Measurements from ENCODE around the gene SH2D2A. TPM values are rescaled to one million over a fixed set of nuclear protein-coding genes. Genes with fewer than 3 reads are reported as not detected.

SH2D2A gene
- total RNA-seq, 2 experiments from 2014 or later = 51.6 to 51.8 TPM

DNA sequence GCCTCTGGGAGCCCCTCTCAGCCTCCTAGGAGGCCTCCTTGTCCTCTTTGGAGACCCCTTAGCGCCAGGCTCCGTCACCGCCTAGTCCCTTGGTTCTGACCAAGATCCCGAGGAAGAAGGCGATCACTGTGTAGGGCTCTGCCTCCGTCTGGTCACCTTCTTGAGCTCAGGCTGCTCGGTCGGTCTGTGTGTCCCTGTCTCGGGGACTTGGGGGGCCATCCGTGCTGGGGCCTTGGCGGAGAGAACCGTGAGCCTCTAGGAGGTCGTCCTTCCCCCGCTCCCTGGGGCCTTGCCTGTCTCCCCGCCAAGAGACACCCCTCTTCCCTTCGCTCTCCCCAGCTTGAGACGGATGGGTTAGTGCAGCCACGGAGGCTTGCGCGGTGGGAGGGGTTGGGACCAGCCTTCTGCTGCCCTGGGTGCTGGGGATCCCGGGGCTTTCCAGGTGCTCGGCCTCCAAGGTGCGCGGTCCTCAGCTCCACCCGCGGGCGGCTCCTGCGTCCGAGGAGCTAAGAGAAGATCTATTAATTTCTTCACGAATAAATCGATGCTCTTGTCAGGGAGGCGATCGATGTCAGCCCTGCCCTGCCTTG, 43.0 kb upstream of the SH2D2A start:
- Histone ChIP-seq H3K4me1 (ENCODE audit: insufficient read depth, low read length) (peaks cover 29% of the 10 kb centered on the region), H3K9me3 (ENCODE audit: control insufficient read depth in 1 of 2, insufficient read depth in 1 of 2, low read length in 2 of 2) (peaks cover 0 to 7% of the 10 kb centered on the region in 2 experiments), H3K4me3 (ENCODE audit: low read length) (peak overlapping the region; percentile 52), H3K27me3 (ENCODE audit: control insufficient read depth in 1 of 2, insufficient read depth in 2 of 2, low read length in 2 of 2) (peaks cover 50 to 59% of the 10 kb centered on the region in 2 experiments), H3K36me3 (ENCODE audit: insufficient read depth, low read length) (no peaks in the 10 kb centered on the region), H3K27ac (ENCODE audit: low read depth in 1 of 2, low read length in 2 of 2) (no peak overlapping the region)
- intact Hi-C loops (cut with DNase I, micrococcal nuclease) = loop anchor here (1.0 to 10.0 kb wide), 6 partner anchors 20 to 171 kb away; partner anchors contain the start of genes ISG20L2 (in 1 of the 2), METTL25B (in 1 of the 2) and SH2D2A (in 1 of the 2)
- no peaks in the 10 kb centered on the region for H3K36me3 Mint-ChIP-seq (ENCODE audit: low read depth)
- ChIA-PET POLR2A (interaction anchor here (0.5 to 2.9 kb wide), 10 partner anchors 11 to 169 kb away, joined by 3 to 20 read pairs (median 8); partner anchors contain the start of gene SH2D2A), CTCF (interaction anchor here (0.7 to 3.5 kb wide), 27 partner anchors 8 to 170 kb away, joined by 3 to 87 read pairs (median 7); partner anchors contain the start of genes ISG20L2, METTL25B, MRPL24 and PRCC)
- DNase-seq = peak in 5 of 14 experiments; percentile 15 to 59 (median 28)
- ATAC-seq (ENCODE audit: poor library complexity) = peak; percentile 35
- TF ChIP-seq, protein P1, sequence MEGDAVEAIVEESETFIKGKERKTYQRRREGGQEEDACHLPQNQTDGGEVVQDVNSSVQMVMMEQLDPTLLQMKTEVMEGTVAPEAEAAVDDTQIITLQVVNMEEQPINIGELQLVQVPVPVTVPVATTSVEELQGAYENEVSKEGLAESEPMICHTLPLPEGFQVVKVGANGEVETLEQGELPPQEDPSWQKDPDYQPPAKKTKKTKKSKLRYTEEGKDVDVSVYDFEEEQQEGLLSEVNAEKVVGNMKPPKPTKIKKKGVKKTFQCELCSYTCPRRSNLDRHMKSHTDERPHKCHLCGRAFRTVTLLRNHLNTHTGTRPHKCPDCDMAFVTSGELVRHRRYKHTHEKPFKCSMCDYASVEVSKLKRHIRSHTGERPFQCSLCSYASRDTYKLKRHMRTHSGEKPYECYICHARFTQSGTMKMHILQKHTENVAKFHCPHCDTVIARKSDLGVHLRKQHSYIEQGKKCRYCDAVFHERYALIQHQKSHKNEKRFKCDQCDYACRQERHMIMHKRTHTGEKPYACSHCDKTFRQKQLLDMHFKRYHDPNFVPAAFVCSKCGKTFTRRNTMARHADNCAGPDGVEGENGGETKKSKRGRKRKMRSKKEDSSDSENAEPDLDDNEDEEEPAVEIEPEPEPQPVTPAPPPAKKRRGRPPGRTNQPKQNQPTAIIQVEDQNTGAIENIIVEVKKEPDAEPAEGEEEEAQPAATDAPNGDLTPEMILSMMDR (IDR thresholded peaks at IDR 0.05) = no peak
- no peak overlapping the region for H3K27ac Mint-ChIP-seq
- peak overlapping the region; percentile 81 for H3K4me3 Mint-ChIP-seq
- H3K9me3 Mint-ChIP-seq = no peaks in the 10 kb centered on the region
- H3K4me1 Mint-ChIP-seq (ENCODE audit: low read depth) = peaks cover 30% of the 10 kb centered on the region
- peaks cover 70% of the 10 kb centered on the region for H3K27me3 Mint-ChIP-seq

DNA sequence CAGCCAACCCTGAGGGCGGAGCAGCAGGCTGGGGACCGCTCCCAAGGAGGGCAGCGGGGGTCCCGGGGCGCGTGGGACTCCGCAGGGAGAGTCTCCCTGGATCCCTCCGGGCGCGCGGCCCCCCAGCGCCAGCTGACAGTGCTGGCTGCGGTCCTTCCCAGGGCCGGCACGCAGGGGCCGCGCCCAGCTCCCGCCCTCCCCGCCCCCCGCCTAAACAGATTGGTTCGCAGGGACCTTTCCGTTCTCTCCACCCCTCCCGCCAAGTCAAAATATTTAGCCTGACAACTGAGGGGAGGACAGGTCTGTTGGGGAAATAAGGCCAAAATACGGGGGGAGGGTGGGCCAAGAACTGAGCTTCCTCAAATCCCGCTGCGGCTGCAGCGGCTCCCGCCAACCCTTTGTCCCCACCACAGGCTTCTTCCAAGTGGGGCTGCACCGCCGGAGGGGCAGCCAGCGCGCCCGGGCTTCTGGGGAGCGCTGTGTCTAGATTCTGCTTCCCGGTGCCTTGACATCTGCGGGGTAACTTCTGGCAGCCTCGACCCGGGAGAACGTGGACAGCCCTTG, 42.4 kb upstream of the SH2D2A start, which contains the start of gene INSRR:
INSRR (minus strand) TSS at position 159 of the 564 bp plus-strand sequence. CDS start 496 bp downstream, outside the sequence.
- no peak for ATAC-seq (ENCODE audit: poor library complexity)
- ChIA-PET CTCF (interaction anchor here (1.2 to 3.5 kb wide), 10 partner anchors 11 to 170 kb away, joined by 4 to 87 read pairs (median 12); partner anchors contain the start of genes ISG20L2 and METTL25B), POLR2A (interaction anchor here (0.5 to 2.9 kb wide), 7 partner anchors 10 to 133 kb away, joined by 3 to 20 read pairs (median 8); partner anchors contain the start of gene SH2D2A)
- TF ChIP-seq, protein P1 (IDR thresholded peaks at IDR 0.05) = no peak
- Mint-ChIP-seq H3K4me1 (ENCODE audit: low read depth) (peaks cover 28% of the 10 kb centered on the region), H3K27ac (no peak within 1 kb of the TSS), H3K4me3 (peak within 1 kb of the TSS; percentile 81), H3K36me3 (ENCODE audit: low read depth) (no peaks in the 10 kb centered on the region), H3K9me3 (no peaks in the 10 kb centered on the region), H3K27me3 (peaks cover 64% of the 10 kb centered on the region)
- H3K4me3 ChIP-seq (ENCODE audit: low read length) = peak within 1 kb of the TSS; percentile 52
- H3K27me3 ChIP-seq (ENCODE audit: control insufficient read depth in 1 of 2, insufficient read depth in 2 of 2, low read length in 2 of 2) = peaks cover 49 to 57% of the 10 kb centered on the region in 2 experiments
- DNase-seq = no peak
- H3K36me3 ChIP-seq (ENCODE audit: insufficient read depth, low read length) = no peaks in the 10 kb centered on the region
- peaks cover 0 to 7% of the 10 kb centered on the region in 2 experiments for H3K9me3 ChIP-seq (ENCODE audit: control insufficient read depth in 1 of 2, insufficient read depth in 1 of 2, low read length in 2 of 2)
- intact Hi-C loops (cut with DNase I, micrococcal nuclease) = no loop called here
- H3K4me1 ChIP-seq (ENCODE audit: insufficient read depth, low read length) = peaks cover 29% of the 10 kb centered on the region
- no peak within 1 kb of the TSS for H3K27ac ChIP-seq (ENCODE audit: low read depth in 1 of 2, low read length in 2 of 2)

- Histone ChIP-seq H3K4me3 (ENCODE audit: low read length) (no peak overlapping the region), H3K9me3 (ENCODE audit: control insufficient read depth in 1 of 2, insufficient read depth in 1 of 2, low read length in 2 of 2) (peaks cover 0 to 7% of the 10 kb centered on the region in 2 experiments), H3K27me3 (ENCODE audit: control insufficient read depth in 1 of 2, insufficient read depth in 2 of 2, low read length in 2 of 2) (peaks cover 46 to 52% of the 10 kb centered on the region in 2 experiments), H3K27ac (ENCODE audit: low read depth in 1 of 2, low read length in 2 of 2) (no peak overlapping the region), H3K4me1 (ENCODE audit: insufficient read depth, low read length) (peaks cover 29% of the 10 kb centered on the region), H3K36me3 (ENCODE audit: insufficient read depth, low read length) (no peaks in the 10 kb centered on the region)
- ChIA-PET POLR2A (interaction anchor here (2.6 to 2.9 kb wide), 2 partner anchors 9 to 20 kb away, joined by 20 read pairs; no protein-coding TSS in a partner anchor), CTCF (interaction anchor here (0.5 to 2.2 kb wide), 7 partner anchors 20 to 169 kb away, joined by 3 to 13 read pairs (median 5); no protein-coding TSS in a partner anchor)
- intact Hi-C loops (cut with DNase I, micrococcal nuclease) = no loop called here
- H3K4me1 Mint-ChIP-seq (ENCODE audit: low read depth) = peaks cover 23% of the 10 kb centered on the region
- H3K27me3 Mint-ChIP-seq = peaks cover 59% of the 10 kb centered on the region
- DNase-seq (no peak), ATAC-seq (ENCODE audit: poor library complexity) (no peak)
- no peaks in the 10 kb centered on the region for H3K36me3 Mint-ChIP-seq (ENCODE audit: low read depth)
- no peak overlapping the region for H3K4me3 Mint-ChIP-seq
- no peaks in the 10 kb centered on the region for H3K9me3 Mint-ChIP-seq
- TF ChIP-seq, protein P1 (IDR thresholded peaks at IDR 0.05) = no peak
- no peak overlapping the region for H3K27ac Mint-ChIP-seq
Measured at GRCh38 chr1:156858555-156858956, 41.9 kb upstream of the SH2D2A start.

All from CD4-positive, alpha-beta T cell (primary cell).